Stimulated activated CD8-positive, alpha-beta memory T cell treated with anti-CD3 and anti-CD28 coated beads, Interleukin-15, amount 100 ng/mL, for 48 hours (primary cell): ENCODE measurements around the gene GDNF.
"Not testable (repeated sequence)": the region's sequence is repeated elsewhere in the genome, so short reads cannot be mapped to it uniquely, and the experiment has no call there.

Experiments
- DNase-seq, 2 donors: peaks; one replicate each; pipeline ENCODE4 v3.0.0-alpha.2; 2020; ENCODE audit warnings: low read depth in 2 of 2

GDNF gene

GRCh38 chr5:37816883-37817282 lies 23.0 kb downstream of the GDNF start:
- DNase-seq: no peak

- no peak for DNase-seq
These were observed 23.5 kb downstream of the GDNF start for GRCh38 chr5:37816331-37816730.

GRCh38 chr5:37815913-37816312 lies 23.9 kb downstream of the GDNF start:
- no peak for DNase-seq

DNA sequence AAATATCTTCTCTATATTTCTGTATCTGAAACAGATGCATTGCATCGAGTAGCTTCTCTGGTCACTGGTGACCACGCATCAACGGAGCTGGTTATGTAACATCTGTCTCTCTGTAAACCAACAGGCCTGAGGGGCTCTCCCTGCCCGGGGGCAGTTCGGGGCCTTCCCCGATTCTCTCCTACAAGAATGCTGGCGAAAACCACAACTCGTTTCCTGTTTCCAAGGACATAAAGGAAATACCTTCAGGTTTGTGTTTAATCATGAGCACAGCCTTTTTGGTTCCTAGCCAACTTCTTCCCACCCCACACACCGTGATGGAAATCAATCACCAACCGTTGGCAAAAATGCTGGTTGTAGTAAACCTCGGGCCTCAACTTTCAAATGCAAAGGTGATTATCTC lies 25.1 kb downstream of the GDNF start:
- DNase-seq: no peak

GRCh38 chr5:37812365-37812764 lies 27.5 kb downstream of the GDNF start:
- DNase-seq: no peak

DNA sequence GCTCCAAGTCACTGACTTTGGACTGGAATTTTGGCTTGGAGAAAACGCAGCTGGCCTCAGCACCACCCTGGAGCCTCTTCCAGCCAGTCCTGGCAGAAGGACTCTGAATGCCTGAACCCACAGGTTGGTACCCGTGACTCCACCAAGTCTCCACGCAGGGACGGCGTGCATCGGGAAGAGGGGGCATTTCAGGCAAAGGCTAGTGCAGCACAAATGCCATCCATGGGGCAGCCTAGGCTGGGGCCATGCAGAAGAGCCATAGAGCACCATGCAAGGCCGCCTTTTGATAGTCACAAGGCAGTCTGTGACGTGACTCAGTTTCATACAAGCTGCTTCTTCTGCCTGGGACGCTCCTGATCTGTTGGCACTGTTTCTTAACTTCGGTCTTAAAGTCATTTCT lies 28.0 kb downstream of the GDNF start:
- no peak for DNase-seq

- no peak for DNase-seq
These were observed 29.5 kb downstream of the GDNF start for GRCh38 chr5:37810311-37810710.

- no peak for DNase-seq
These were observed 30.9 kb downstream of the GDNF start for GRCh38 chr5:37808945-37809344.

- no peak for DNase-seq
These were observed 32.1 kb downstream of the GDNF start for GRCh38 chr5:37807621-37808301.

GRCh38 chr5:37807015-37807414 lies 32.8 kb downstream of the GDNF start:
- no peak for DNase-seq

GRCh38 chr5:37806476-37806875 lies 33.4 kb downstream of the GDNF start:
- DNase-seq: no peak

DNA sequence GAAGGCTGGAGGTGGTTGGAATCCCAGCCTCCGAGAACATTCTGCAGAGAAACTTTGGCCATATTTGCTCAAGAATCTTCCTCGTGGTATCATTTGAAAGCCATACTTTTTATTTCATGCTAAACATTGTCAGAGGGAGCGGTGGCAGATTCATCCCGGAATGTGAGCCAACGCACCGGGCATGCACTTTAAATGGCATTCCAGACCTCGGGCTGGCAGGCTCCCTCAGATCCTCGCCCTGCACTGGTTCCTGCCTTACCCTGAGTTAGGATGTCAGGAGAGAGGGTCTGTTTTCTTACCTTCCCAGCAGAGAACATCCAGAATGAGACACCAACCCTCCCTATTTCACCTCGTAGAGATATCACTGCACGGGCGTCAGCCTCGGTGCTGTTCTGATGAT lies 33.8 kb downstream of the GDNF start:
- no peak for DNase-seq

GRCh38 chr5:37804401-37804800 lies 35.4 kb downstream of the GDNF start:
- no peak for DNase-seq

GRCh38 chr5:37803487-37803886 lies 36.4 kb downstream of the GDNF start:
- no peak for DNase-seq

GRCh38 chr5:37801521-37801920 lies 38.3 kb downstream of the GDNF start:
- no peak for DNase-seq

DNA sequence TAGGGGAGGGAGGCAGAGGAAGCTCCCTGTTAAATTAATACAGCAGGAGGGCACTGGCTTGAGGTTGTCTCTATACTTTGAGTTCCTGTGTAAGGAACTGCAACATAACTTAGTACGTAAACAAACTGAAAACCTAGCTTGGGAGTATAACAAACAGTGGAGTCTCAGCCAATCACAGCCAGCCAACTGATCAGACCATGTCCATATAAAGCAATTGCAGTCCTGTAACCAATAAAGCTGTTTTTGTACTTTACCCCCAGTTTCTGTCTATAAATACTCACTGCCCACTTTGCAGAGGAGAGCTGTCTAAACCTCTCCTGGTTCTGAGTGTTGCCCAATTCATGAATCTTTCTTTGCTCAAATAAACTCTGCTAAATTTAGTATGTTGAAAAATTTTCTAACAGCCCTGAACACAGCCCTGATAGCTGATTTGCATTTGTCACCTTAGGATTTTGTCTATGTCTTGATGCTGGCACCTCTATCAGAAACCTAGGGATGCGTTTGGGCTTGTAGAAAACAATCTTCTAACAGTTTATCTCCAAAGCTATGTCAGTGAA lies 39.9 kb downstream of the GDNF start:
- no peak for DNase-seq

GRCh38 chr5:37796435-37796834 lies 43.4 kb downstream of the GDNF start:
- DNase-seq: not testable (repeated sequence)

- DNase-seq: not testable (repeated sequence)
These were observed 44.5 kb downstream of the GDNF start for GRCh38 chr5:37795292-37795691.

DNA sequence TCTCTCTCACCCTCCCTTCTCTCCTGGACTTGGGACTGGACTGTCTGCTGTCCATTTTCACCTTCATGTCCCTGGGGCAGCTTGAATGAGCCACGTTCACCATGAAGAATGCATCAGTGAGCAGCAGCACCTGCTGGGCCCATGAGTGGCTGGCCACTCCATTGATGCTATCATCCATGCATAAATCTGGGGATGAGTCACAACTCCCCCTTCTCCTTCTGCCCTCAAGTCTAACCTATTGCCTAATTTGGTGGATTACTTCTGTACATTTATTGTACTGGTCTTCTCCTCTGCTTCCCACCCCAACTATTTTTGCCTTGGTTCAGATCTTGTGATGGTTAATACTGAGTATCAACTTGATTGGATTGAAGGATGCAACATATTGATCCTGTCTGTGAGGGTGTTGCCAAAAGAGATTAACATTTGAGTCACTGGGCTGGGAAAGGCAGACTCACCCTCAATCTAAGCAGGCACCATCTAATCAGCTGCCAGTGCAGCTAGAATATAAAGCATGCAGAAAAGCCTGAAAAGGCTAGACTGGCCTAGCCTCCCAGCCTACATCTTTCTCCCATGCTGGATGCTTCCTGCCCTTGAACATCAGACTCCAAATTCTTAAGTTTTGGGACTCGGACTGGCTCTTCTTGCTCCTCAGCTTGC lies 46.7 kb downstream of the GDNF start:
- no peak for DNase-seq

DNA sequence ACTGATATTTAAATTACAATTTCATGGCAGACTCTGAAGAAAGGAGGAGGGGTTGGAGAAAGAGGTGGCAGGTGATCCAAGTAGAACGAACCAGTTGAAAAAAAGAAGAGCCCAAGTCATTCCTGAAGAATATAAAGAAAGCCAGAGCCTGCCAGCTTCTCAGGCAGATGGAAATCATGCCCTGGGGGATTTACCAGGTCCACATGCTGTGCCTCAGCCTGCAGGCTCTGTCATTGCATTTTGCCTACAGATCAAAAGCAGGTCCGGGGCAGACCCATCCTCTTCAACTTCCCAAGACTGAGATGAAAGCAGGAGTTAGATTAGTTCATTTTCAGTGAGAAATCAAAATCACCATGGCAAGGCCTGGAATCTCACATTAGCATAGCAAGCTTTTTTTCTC lies 48.5 kb downstream of the GDNF start:
- DNase-seq: no peak

GRCh38 chr5:37789991-37790390 lies 49.9 kb downstream of the GDNF start:
- DNase-seq: no peak

DNA sequence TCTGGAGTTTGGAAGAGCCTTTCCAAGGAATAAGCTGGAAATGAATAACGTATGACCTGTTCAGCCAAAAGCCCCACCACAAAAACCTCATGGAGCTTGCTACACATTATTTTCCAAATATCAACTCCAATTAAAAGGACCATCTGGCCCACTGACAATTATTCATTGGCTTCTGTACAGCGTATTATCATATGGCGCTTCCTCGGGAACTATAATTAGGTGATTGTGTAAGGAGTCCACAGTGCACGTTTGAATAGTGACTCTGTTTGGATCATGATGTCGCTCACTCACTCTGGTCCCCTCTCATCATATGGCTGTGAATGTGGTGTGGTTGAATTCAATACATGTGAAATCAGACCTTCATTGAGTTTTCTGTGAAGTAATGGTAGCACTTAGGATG lies 52.1 kb downstream of the GDNF start:
- no peak for DNase-seq

DNA sequence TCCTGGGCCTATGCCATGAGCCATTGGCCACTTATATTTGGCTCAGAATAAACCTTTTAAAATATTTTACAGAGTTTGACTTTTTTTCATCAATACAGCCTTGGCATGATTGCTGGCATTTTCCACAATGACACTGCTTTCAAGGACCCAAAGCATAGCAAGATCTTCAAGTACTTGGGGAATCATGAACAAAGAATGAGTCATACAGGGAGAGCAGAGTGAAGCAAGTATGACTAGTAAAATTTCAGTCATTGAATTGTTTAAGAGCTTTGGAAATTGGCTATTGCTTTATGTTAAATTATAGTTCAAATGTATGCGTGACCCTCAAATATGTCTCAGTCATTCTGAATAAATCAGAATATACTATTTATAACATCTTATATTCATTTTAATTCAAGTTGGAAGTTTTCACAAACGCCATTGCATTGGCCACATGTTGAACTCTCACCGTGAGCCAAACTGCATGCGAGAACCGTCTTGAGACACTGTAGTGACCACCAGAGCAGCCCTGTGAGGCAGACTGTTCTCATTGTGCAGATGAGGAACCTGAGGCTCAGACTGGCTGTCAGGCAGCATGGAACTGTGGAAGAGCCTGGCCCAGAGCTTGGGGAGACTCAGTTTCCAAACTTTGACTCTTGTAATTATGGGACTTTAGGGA lies 52.9 kb downstream of the GDNF start:
- no peak for DNase-seq
